Measurements from ENCODE around the gene CDO1.

Gene CDO1

DNA sequence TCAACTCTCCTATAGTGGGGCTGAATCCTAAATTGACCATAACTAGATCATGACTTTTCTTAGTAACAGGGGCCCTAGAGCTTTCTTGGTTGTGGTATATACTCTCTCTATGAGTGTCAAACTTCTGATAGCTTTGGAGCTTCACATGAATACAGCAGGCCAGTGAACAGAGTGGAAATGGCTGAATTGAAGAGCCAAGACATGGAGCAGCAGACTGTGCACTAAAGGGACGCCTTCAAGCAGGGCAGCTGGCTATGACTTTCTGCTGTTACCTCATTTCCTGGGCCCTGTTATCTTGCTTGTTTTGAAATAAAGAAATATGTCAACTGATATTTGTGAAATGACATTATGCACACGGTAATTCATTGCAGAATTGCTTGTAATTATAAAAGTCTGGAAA lies 16.4 kb downstream of the CDO1 start:
- TF ChIP-seq CTCF (IDR thresholded peaks at IDR 0.05; ENCODE audit: low read depth, low read length, missing control alignments): no peak
- DNase-seq (ENCODE audit: extremely low read depth, low read depth): no peak
- no peak overlapping the region for H3K4me3 ChIP-seq (replicated peaks; ENCODE audit: low read depth, low read length)

GRCh38 chr5:115798252-115798651 lies 18.2 kb downstream of the CDO1 start:
- TF ChIP-seq CTCF (IDR thresholded peaks at IDR 0.05; ENCODE audit: low read depth, low read length, missing control alignments): no peak

GRCh38 chr5:115796656-115797055 lies 19.8 kb downstream of the CDO1 start:
- no peak for TF ChIP-seq CTCF (IDR thresholded peaks at IDR 0.05; ENCODE audit: low read depth, low read length, missing control alignments)

More at GRCh38 chr5:115798252-115798651, 18.2 kb downstream of the CDO1 start:
- no peak overlapping the region for H3K4me3 ChIP-seq (replicated peaks; ENCODE audit: low read depth, low read length)
- no peak for DNase-seq (ENCODE audit: extremely low read depth, low read depth)

DNA sequence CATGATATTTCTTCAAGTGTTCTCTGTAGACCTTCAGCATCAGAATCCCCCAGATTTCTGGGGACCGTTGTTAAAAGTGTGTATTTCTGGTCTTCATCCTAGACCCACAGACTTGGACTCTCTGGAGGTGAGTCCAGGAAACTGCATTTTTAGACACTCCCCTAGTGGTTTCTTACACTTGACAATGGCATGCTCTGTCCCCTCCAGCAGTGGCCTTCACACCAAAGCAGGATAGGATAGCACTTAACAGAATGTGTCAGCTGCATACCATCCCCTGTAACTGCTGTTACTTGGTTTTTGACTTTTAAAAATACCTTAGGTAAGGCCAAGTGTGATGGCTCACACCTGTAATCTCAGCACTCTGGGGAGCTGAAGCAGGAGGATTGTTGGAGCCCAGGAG lies 20.8 kb downstream of the CDO1 start:
- H3K4me3 ChIP-seq (replicated peaks; ENCODE audit: low read depth, low read length): no peak overlapping the region
- no peak for TF ChIP-seq CTCF (IDR thresholded peaks at IDR 0.05; ENCODE audit: low read depth, low read length, missing control alignments)
- no peak for DNase-seq (ENCODE audit: extremely low read depth, low read depth)

More at GRCh38 chr5:115796656-115797055, 19.8 kb downstream of the CDO1 start:
- H3K4me3 ChIP-seq (replicated peaks; ENCODE audit: low read depth, low read length): no peak overlapping the region
- no peak for DNase-seq (ENCODE audit: extremely low read depth, low read depth)

GRCh38 chr5:115788440-115788839 lies 28.0 kb downstream of the CDO1 start:
- DNase-seq (ENCODE audit: extremely low read depth, low read depth): no peak
- TF ChIP-seq CTCF (IDR thresholded peaks at IDR 0.05; ENCODE audit: low read depth, low read length, missing control alignments): no peak
- no peak overlapping the region for H3K4me3 ChIP-seq (replicated peaks; ENCODE audit: low read depth, low read length)

DNA sequence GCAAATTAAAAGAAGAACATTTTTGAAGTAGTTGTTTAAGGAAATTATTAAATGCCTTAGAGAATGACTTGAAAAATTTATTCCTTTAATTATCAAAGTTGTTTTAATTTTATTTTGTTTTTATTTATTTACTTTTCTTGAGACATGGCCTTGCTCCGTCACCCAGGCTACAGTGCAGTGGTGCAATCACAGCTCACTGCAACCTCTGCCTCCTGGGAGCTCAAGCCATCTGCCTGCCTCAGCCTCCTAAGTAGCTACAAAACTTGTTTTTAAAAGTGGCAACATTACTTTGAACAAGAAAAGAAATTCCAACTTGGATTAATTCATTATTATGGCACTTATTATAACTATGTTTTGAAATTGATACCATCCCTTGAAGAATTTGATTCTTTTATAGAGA lies 29.0 kb downstream of the CDO1 start:
- no peak for TF ChIP-seq CTCF (IDR thresholded peaks at IDR 0.05; ENCODE audit: low read depth, low read length, missing control alignments)
- no peak overlapping the region for H3K4me3 ChIP-seq (replicated peaks; ENCODE audit: low read depth, low read length)
- DNase-seq (ENCODE audit: extremely low read depth, low read depth): no peak

DNA sequence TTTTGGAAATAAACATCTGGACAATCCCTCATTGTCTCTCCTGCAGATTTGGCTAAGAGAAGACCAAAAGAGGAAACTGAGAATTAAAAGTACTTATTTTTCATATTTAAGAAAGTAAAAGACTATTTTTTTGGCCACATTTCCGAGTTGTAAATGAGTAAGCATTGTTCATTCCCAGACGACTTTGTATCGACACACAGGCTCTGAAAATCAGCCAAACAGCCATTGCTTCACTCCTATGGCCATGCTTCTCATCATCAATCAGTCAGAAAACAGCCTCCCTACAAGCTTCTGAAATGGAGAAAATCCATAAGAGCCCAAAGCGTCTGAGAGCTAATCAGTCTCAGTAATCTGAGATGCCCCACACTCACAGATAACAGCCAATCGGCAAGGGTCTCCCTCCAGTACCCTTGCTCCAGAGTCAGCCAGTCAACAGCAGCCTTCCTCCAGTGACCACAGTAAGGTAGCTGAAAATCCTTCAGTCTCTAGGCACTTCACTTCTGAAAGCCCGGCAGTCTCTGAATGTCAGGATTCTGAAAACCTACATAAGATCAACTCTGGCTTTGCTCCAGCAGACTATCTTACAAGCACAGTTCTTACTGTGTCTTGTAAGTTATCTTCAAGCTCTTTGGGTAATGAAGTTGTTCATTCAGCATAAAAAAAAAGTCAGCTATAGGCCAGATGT lies 30.9 kb downstream of the CDO1 start:
- no peak for DNase-seq (ENCODE audit: extremely low read depth, low read depth)

More for the DNA sequence above, 30.9 kb downstream of the CDO1 start:
- no peak overlapping the region for H3K4me3 ChIP-seq (replicated peaks; ENCODE audit: low read depth, low read length)
- TF ChIP-seq CTCF (IDR thresholded peaks at IDR 0.05; ENCODE audit: low read depth, low read length, missing control alignments): no peak
